Muscle of leg (tissue), 11 donors: ENCODE data around the gene RBPMS2. TPM values are rescaled to one million over a fixed set of nuclear protein-coding genes. Genes with fewer than 3 reads are reported as not detected.

Source experiments
- DNase-seq: peaks from one replicate; pipeline ENCODE4 v3.0.0; 2013
- H3K27ac ChIP-seq: one replicate; pipeline ENCODE4 v1.5.1; 2013; ENCODE audit warnings: mild to moderate bottlenecking, low read length, control low read depth
- H3K27me3 ChIP-seq: one replicate; pipeline ENCODE4 v1.6.1; 2013; ENCODE audit warnings: low read length; ENCODE audit not compliant: control insufficient read depth, insufficient read depth
- H3K36me3 ChIP-seq: one replicate; pipeline ENCODE4 v1.6.1; 2013; ENCODE audit warnings: low read length; ENCODE audit not compliant: control insufficient read depth, insufficient read depth
- H3K4me1 ChIP-seq: one replicate; pipeline ENCODE4 v1.6.1; 2013; ENCODE audit warnings: low read length; ENCODE audit not compliant: control insufficient read depth, insufficient read depth
- H3K4me3 ChIP-seq: one replicate; pipeline ENCODE4 v1.5.1; 2013; ENCODE audit warnings: low read length, control low read depth
- H3K9me3 ChIP-seq: replicated peaks from 2 replicates; pipeline ENCODE4 v1.6.1; 2013; ENCODE audit warnings: low read depth, low read length; ENCODE audit not compliant: control insufficient read depth
- WGBS: methylation state at CpG from one replicate; pipeline ENCODE4 v1.1.5; 2013; ENCODE audit warnings: missing lambda C conversion rate; ENCODE audit not compliant: insufficient coverage; 5-methylcytosine and 5-hydroxymethylcytosine counted together
- polyA plus RNA-seq, 8 donors: library from polyadenylated mRNA; unstranded; fragments of 120-200 nt; gene quantifications; one replicate each; pipeline versions ENCODE4 v1.2.1 to v1.2.3, GENCODE V29; 2013; ENCODE audit warnings: inconsistent platforms in 1 of 8, low replicate concordance in 1 of 8; ENCODE audit not compliant: insufficient read length in 8 of 8, insufficient read depth in 1 of 8
- total RNA-seq: library from RNA; stranded (reverse); fragments of 120-200 nt; gene quantifications from one replicate; pipeline ENCODE4 v1.2.4, GENCODE V29; 2013

RBPMS2 gene
- total and polyA plus RNA-seq, 9 donors: 0.44 to 7.1 (median 4.7) TPM

- whole genome bisulfite sequencing: no CpG with 5 or more reads among the region's 3 CpGs
- H3K4me1 ChIP-seq: peaks cover 66% of the 10 kb centered on the region
Measured at GRCh38 chr15:64697911-64698369, 77.4 kb downstream of the RBPMS2 start.

GRCh38 chr15:64696481-64696880, 78.9 kb downstream of the RBPMS2 start:
- peaks cover 69% of the 10 kb centered on the region for H3K4me1 ChIP-seq
- peak overlapping the region; percentile 8 for H3K27ac ChIP-seq
- peaks cover 27% of the 10 kb centered on the region for H3K36me3 ChIP-seq
- WGBS: no CpG with 5 or more reads among the region's 3 CpGs
- no peak overlapping the region for H3K4me3 ChIP-seq
- DNase-seq: no peak
- no peaks in the 10 kb centered on the region for H3K9me3 ChIP-seq
- no peaks in the 10 kb centered on the region for H3K27me3 ChIP-seq

More at GRCh38 chr15:64697911-64698369, 77.4 kb downstream of the RBPMS2 start:
- no peak overlapping the region for H3K4me3 ChIP-seq
- peak overlapping the region; percentile 53 for H3K27ac ChIP-seq
- DNase-seq: no peak
- H3K9me3 ChIP-seq: no peaks in the 10 kb centered on the region
- peaks cover 19% of the 10 kb centered on the region for H3K36me3 ChIP-seq
- H3K27me3 ChIP-seq: no peaks in the 10 kb centered on the region

- H3K4me1 ChIP-seq: peaks cover 68% of the 10 kb centered on the region
- peaks cover 34% of the 10 kb centered on the region for H3K36me3 ChIP-seq
- no CpG with 5 or more reads among the region's 6 CpGs for WGBS
- no peaks in the 10 kb centered on the region for H3K9me3 ChIP-seq
- H3K4me3 ChIP-seq: no peak overlapping the region
- no peaks in the 10 kb centered on the region for H3K27me3 ChIP-seq
- DNase-seq: peak; percentile 82
- H3K27ac ChIP-seq: peak overlapping the region; percentile 64
Measured at GRCh38 chr15:64695561-64695992, 79.8 kb downstream of the RBPMS2 start.

- WGBS: no CpG with 5 or more reads among the region's 2 CpGs
- no peak overlapping the region for H3K4me3 ChIP-seq
- peaks cover 38% of the 10 kb centered on the region for H3K36me3 ChIP-seq
- DNase-seq: no peak
- peak overlapping the region; percentile 64 for H3K27ac ChIP-seq
- H3K27me3 ChIP-seq: no peaks in the 10 kb centered on the region
- H3K9me3 ChIP-seq: no peaks in the 10 kb centered on the region
- H3K4me1 ChIP-seq: peaks cover 68% of the 10 kb centered on the region
Measured at GRCh38 chr15:64694816-64695215, 80.6 kb downstream of the RBPMS2 start.

GRCh38 chr15:64693134-64693533, 82.3 kb downstream of the RBPMS2 start:
- peak overlapping the region; percentile 83 for H3K27ac ChIP-seq
- H3K4me3 ChIP-seq: no peak overlapping the region
- peaks cover 58% of the 10 kb centered on the region for H3K4me1 ChIP-seq
- no peaks in the 10 kb centered on the region for H3K27me3 ChIP-seq
- WGBS: 14% methylated on average over 1 of the region's 5 CpGs
- H3K9me3 ChIP-seq: no peaks in the 10 kb centered on the region
- DNase-seq: peak; percentile 89
- peaks cover 53% of the 10 kb centered on the region for H3K36me3 ChIP-seq

GRCh38 chr15:64691896-64692565, 83.4 kb downstream of the RBPMS2 start:
- H3K9me3 ChIP-seq: no peaks in the 10 kb centered on the region
- no peak overlapping the region for H3K4me3 ChIP-seq
- peak; percentile 71 for DNase-seq
- 87% methylated on average over 3 of the region's 9 CpGs for WGBS
- H3K27ac ChIP-seq: peak overlapping the region; percentile 64
- H3K4me1 ChIP-seq: peaks cover 56% of the 10 kb centered on the region
- no peaks in the 10 kb centered on the region for H3K27me3 ChIP-seq
- peaks cover 64% of the 10 kb centered on the region for H3K36me3 ChIP-seq

- H3K36me3 ChIP-seq: peaks cover 71% of the 10 kb centered on the region
- no peaks in the 10 kb centered on the region for H3K27me3 ChIP-seq
- H3K27ac ChIP-seq: no peak overlapping the region
- DNase-seq: no peak
- H3K4me3 ChIP-seq: no peak overlapping the region
- peaks cover 55% of the 10 kb centered on the region for H3K4me1 ChIP-seq
- no peaks in the 10 kb centered on the region for H3K9me3 ChIP-seq
- 54% methylated on average over 3 of the region's 6 CpGs for whole genome bisulfite sequencing
Measured at GRCh38 chr15:64690578-64691296, 84.7 kb downstream of the RBPMS2 start.

- H3K27me3 ChIP-seq: no peaks in the 10 kb centered on the region
- H3K4me3 ChIP-seq: no peak overlapping the region
- peaks cover 51% of the 10 kb centered on the region for H3K4me1 ChIP-seq
- peak overlapping the region; percentile 57 for H3K27ac ChIP-seq
- no peak for DNase-seq
- H3K36me3 ChIP-seq: peaks cover 71% of the 10 kb centered on the region
- H3K9me3 ChIP-seq: no peaks in the 10 kb centered on the region
- WGBS: no CpG with 5 or more reads among the region's 3 CpGs
Measured at GRCh38 chr15:64690008-64690407, 85.4 kb downstream of the RBPMS2 start.
